Hepatocyte (in vitro differentiated cells): Measurements from ENCODE around the gene SSC5D.
A peak's percentile ranks its signal among the peaks of the same experiment; 100 is the strongest.

ENCODE experiments used
- CTCF ChIP-seq: fragments of 200-600 bp; sonication (generic); IDR thresholded peaks from 2 replicates; pipeline ENCODE4 v1.5.1; 2016; ENCODE audit warnings: antibody characterized with exemption, mild to moderate bottlenecking; ENCODE audit not compliant: poor library complexity
- EZH2 ChIP-seq: fragments of 200-600 bp; sonication (generic); IDR thresholded peaks from 2 replicates; pipeline ENCODE4 v1.6.1; 2016; ENCODE audit warnings: antibody characterized with exemption, mild to moderate bottlenecking, borderline replicate concordance
- EZH2phosphoT487 ChIP-seq: fragments of 200-600 bp; sonication (generic); IDR thresholded peaks from one replicate; pipeline ENCODE4 v1.6.1; 2018; ENCODE audit warnings: antibody characterized with exemption, mild to moderate bottlenecking, low read depth, moderate library complexity; ENCODE audit not compliant: unreplicated experiment, severe bottlenecking

GRCh38 chr19:55454787-55455243 is 33.4 kb upstream of the SSC5D start:
- TF ChIP-seq CTCF (peak; percentile 49), EZH2 (no peak), EZH2phosphoT487 (no peak)
